ENCODE measurements around the gene AFG1L. TPM values are rescaled to one million over a fixed set of nuclear protein-coding genes. Genes with fewer than 3 reads are reported as not detected.

AFG1L gene
- polyA plus RNA-seq, 1 of the 3 experiments (the other 2 are of a cell fraction), result 0.71 TPM

DNA sequence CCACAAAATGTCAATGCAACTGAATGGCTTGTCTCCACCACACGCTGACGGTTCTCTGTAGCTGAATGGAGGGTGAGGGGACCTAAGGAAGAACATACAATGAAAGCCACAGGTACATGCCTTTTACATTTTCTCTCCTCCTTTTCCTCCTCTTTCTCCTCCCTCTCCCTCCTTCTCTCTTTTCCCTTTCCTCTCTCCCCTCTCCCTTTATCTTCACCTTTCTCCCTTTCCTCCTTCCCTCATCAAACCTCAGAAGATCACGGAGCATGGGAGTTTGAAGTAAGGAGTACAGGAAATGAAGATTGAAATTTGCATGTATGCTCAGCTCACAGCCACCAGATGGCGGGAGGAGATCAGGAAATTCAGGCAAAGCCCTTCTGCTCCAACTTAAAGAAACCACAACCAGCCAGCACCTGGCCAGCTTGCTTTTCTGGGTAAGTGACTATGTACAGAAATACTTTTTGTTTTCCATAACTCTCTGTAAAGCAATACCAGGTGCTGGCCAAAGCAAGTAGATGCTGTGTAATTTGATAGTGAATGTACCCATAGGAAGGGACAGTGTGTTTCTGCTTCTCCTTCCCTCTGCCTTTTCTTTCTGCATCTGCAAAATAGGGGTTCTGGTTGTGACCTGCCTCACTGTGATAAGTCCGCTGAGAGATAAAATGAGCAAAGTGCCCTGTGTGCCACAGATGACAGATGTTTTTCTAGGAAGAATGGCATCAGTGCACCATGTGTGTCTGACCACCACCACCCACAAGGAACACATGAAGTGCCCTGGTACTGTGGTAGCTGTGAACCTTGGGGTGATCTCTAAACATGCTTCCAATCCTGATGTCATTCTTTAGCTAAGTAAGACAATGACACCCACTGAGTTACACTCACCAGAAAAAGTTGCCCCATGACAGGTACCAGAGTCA lies 247.2 kb downstream of the AFG1L start:
- WGBS (ENCODE audit: low lambda C conversion rate), result 14% methylated on average over 5 of the region's 5 CpGs
- CTCF ChIA-PET, result interaction anchor here (0.6 to 8.1 kb wide), 55 partner anchors 9 to 841 kb away, joined by 3 to 115 read pairs (median 4); partner anchors contain the start of gene ARMC2
- Histone ChIP-seq H3K9me2 (no peaks in the 10 kb centered on the region), H3K9me3 (no peaks in the 10 kb centered on the region; the same call in none of the 2 replicates), H3K4me3 (ENCODE audit: low read depth in 2 of 2, low read length in 1 of 2) (no peak overlapping the region; a peak in 1 of 4 replicates), H2AFZ (ENCODE audit: low read depth) (peak overlapping the region; percentile 67; the same call in 1 of the 2 replicates), H3K36me3 (replicated peaks in 1 of 2; ENCODE audit: control insufficient read depth in 1 of 2, insufficient read depth in 2 of 2, low read length in 1 of 2) (no peaks in the 10 kb centered on the region), H4K20me1 (ENCODE audit: insufficient read depth) (no peaks in the 10 kb centered on the region), H3K79me2 (ENCODE audit: insufficient read depth) (no peaks in the 10 kb centered on the region), H3K9ac (no peak overlapping the region), H3F3A (replicated peaks; ENCODE audit: insufficient read depth) (no peaks in the 10 kb centered on the region), H3K27me3 (ENCODE audit: insufficient read depth) (no peaks in the 10 kb centered on the region), H3K4me2 (no peak overlapping the region), H3K27ac (ENCODE audit: low read depth in 2 of 2, low read length in 1 of 2) (peak overlapping the region in 1 of 2 experiments; percentile 34; a peak in 1 of 4 replicates), H3K4me1 (ENCODE audit: control insufficient read depth in 1 of 2, insufficient read depth in 2 of 2, low read depth in 1 of 2, low read length in 1 of 2) (peaks cover 0 to 13% of the 10 kb centered on the region in 2 experiments; a peak in 1 of 4 replicates)
- peak; percentile 65 for DNase-seq
- POLR2A ChIA-PET, result interaction anchor here (1.0 to 1.3 kb wide), 4 partner anchors 18 to 531 kb away, joined by 3 to 6 read pairs (median 4); partner anchors contain the start of gene FOXO3
- TF ChIP-seq YY1 (IDR thresholded peaks at IDR 0.05; ENCODE audit: low read depth), result no peak
- no peak for TF ChIP-seq FOSL2 (IDR thresholded peaks at IDR 0.05; ENCODE audit: borderline replicate concordance, low read depth)
- no peak for TF ChIP-seq JUND (IDR thresholded peaks at IDR 0.05)
- TF ChIP-seq ZBTB33 (IDR thresholded peaks at IDR 0.05; ENCODE audit: borderline replicate concordance, low read depth), result no peak
- no peak for TF ChIP-seq USF1 (IDR thresholded peaks at IDR 0.05; ENCODE audit: borderline replicate concordance, low read depth)
- peak; percentile 99 for TF ChIP-seq RAD21 (IDR thresholded peaks at IDR 0.05; ENCODE audit: low read length)
- 0 out of 4 replicates have a peak, but pooled peaks of 1 of the 2 experiments have one; percentile 19 for TF ChIP-seq EP300 (IDR thresholded peaks at IDR 0.05; ENCODE audit: borderline replicate concordance in 1 of 2, low read depth in 1 of 2, low read length in 1 of 2)
- no peak for TF ChIP-seq POLR2AphosphoS5 (IDR thresholded peaks at IDR 0.05; ENCODE audit: low read depth, low read length)
- peak; percentile 49; the same call in 1 of the 2 replicates for TF ChIP-seq MXI1 (IDR thresholded peaks at IDR 0.05; ENCODE audit: low read depth, low read length)
- TF ChIP-seq NFIC (IDR thresholded peaks at IDR 0.05; ENCODE audit: borderline replicate concordance), result no peak
- TF ChIP-seq RXRA (IDR thresholded peaks at IDR 0.05; ENCODE audit: borderline replicate concordance, low read depth), result no peak
- TF ChIP-seq, protein P1, sequence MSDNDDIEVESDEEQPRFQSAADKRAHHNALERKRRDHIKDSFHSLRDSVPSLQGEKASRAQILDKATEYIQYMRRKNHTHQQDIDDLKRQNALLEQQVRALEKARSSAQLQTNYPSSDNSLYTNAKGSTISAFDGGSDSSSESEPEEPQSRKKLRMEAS (IDR thresholded peaks at IDR 0.05; ENCODE audit: low read depth), result no peak
- TF ChIP-seq REST (IDR thresholded peaks at IDR 0.05; ENCODE audit: low read depth, low read length), result no peak
- TF ChIP-seq SMC3 (IDR thresholded peaks at IDR 0.05; ENCODE audit: low read depth, low read length), result peak; percentile 99
- no peak for TF ChIP-seq TEAD4 (IDR thresholded peaks at IDR 0.05; ENCODE audit: borderline replicate concordance, insufficient read depth)
- TF ChIP-seq NRF1 (IDR thresholded peaks at IDR 0.05; ENCODE audit: low read depth, low read length), result 0 out of 2 replicates have a peak, but pooled peaks have one; percentile 7
- TF ChIP-seq USF2 (IDR thresholded peaks at IDR 0.05; ENCODE audit: borderline replicate concordance, low read depth, low read length), result no peak
- TF ChIP-seq GATA2 (CRISPR knock-in tag; IDR thresholded peaks at IDR 0.05), result no peak
- TF ChIP-seq RCOR1 (IDR thresholded peaks at IDR 0.05; ENCODE audit: low read length), result no peak
- TF ChIP-seq MEF2A (IDR thresholded peaks at IDR 0.05; ENCODE audit: borderline replicate concordance, low read depth), result no peak
- TF ChIP-seq TAF1 (IDR thresholded peaks at IDR 0.05; ENCODE audit: borderline replicate concordance, low read depth, low read length), result no peak
- TF ChIP-seq, protein P2, sequence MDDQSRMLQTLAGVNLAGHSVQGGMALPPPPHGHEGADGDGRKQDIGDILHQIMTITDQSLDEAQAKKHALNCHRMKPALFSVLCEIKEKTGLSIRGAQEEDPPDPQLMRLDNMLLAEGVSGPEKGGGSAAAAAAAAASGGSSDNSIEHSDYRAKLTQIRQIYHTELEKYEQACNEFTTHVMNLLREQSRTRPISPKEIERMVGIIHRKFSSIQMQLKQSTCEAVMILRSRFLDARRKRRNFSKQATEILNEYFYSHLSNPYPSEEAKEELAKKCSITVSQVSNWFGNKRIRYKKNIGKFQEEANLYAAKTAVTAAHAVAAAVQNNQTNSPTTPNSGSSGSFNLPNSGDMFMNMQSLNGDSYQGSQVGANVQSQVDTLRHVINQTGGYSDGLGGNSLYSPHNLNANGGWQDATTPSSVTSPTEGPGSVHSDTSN (IDR thresholded peaks at IDR 0.05), result no peak
- TF ChIP-seq SIN3A (IDR thresholded peaks at IDR 0.05; ENCODE audit: borderline replicate concordance, low read depth, low read length), result no peak

Measured in SK-N-SH (cell line).